ENCODE results near the gene SLC15A3.

GRCh38 chr11:60944490-60945294 is 7.3 kb downstream of the SLC15A3 start:
- no peak for TF ChIP-seq CTCF (IDR thresholded peaks at IDR 0.05)
- TF ChIP-seq POLR2A (IDR thresholded peaks at IDR 0.05): no peak
